Measurements from ENCODE around the gene PRKG1. TPM values are rescaled to one million over a fixed set of nuclear protein-coding genes. Genes with fewer than 3 reads are reported as not detected.

Gene PRKG1
- total and polyA plus RNA-seq, 2 of the 8 experiments (the other 6 are each of a cell fraction or from before 2014, with no cell fraction given): 4.2 to 15.2 TPM

GRCh38 chr10:52297747-52298146 is 1223.5 kb downstream of the PRKG1 start:
- no peak overlapping the region for H4K5ac ChIP-seq (ENCODE audit: insufficient read length, low read depth, low read length)
- H3K23ac ChIP-seq (ENCODE audit: insufficient read length): no peak overlapping the region
- DNase-seq (ENCODE audit: low read depth in 1 of 2, low spot score in 2 of 2): no peak
- no peak overlapping the region for H2AFZ ChIP-seq (ENCODE audit: low read length)
- no peak overlapping the region for H4K91ac ChIP-seq (replicated peaks; ENCODE audit: insufficient read length, low read length)
- no peak overlapping the region for H3K4ac ChIP-seq (replicated peaks; ENCODE audit: insufficient read length, low read depth, low read length)
- no peaks in the 10 kb centered on the region for H3K79me1 ChIP-seq (ENCODE audit: low read depth, low read length)
- no peak overlapping the region for H3K18ac ChIP-seq (ENCODE audit: extremely low read depth, low read length)
- H3K4me2 ChIP-seq (ENCODE audit: insufficient read depth in 1 of 2, low read depth in 2 of 2, low read length in 2 of 2): no peak overlapping the region
- CTCF ChIA-PET (ENCODE audit: partially characterized antibody): interaction anchor here (0.9 kb wide), 1 partner anchor 11 kb away, joined by 5 read pairs; no protein-coding TSS in a partner anchor
- H3K27me3 ChIP-seq (replicated peaks in 1 of 4; ENCODE audit: control insufficient read depth in 3 of 4, extremely low read depth in 1 of 4, insufficient read depth in 3 of 4, low read length in 3 of 4): no peaks in the 10 kb centered on the region
- FAIRE-seq: peak; percentile 24
- H3K4me3 ChIP-seq (ENCODE audit: extremely low read depth in 1 of 4, insufficient read depth in 2 of 4, low read depth in 3 of 4, low read length in 4 of 4): no peak overlapping the region
- H4K8ac ChIP-seq (ENCODE audit: extremely low read depth, insufficient read depth, low read length): no peak overlapping the region
- no peak overlapping the region for H2BK5ac ChIP-seq (ENCODE audit: low read depth, low read length)
- no peak overlapping the region for H3K27ac ChIP-seq (ENCODE audit: low read depth, low read length)
- no peak overlapping the region for H3K9ac ChIP-seq (replicated peaks in 1 of 4; ENCODE audit: extremely low read depth in 1 of 4, low read depth in 3 of 4, low read length in 3 of 4)
- no peaks in the 10 kb centered on the region for H3K9me3 ChIP-seq (ENCODE audit: insufficient read depth in 2 of 2, low read depth in 1 of 2, low read length in 1 of 2)
- no peak overlapping the region for H2BK15ac ChIP-seq (ENCODE audit: low read length)
- no peak overlapping the region for H2AK5ac ChIP-seq (ENCODE audit: low read depth, low read length)
- H3K79me2 ChIP-seq (ENCODE audit: control insufficient read depth in 1 of 2, insufficient read depth in 2 of 2, low read length in 2 of 2): no peaks in the 10 kb centered on the region
- H4K20me1 ChIP-seq (replicated peaks in 1 of 2; ENCODE audit: control insufficient read depth in 1 of 2, insufficient read depth in 2 of 2, low read length in 2 of 2): no peaks in the 10 kb centered on the region
- H3K36me3 ChIP-seq (ENCODE audit: control insufficient read depth in 2 of 4, insufficient read depth in 4 of 4, low read length in 3 of 4): no peaks in the 10 kb centered on the region
- no peaks in the 10 kb centered on the region for H3K23me2 ChIP-seq (ENCODE audit: low read depth, low read length)
- WGBS, 2 experiments (ENCODE audit: extremely low coverage in 1 of 2, insufficient coverage in 1 of 2, insufficient read length in 1 of 2, insufficient replicate concordance in 2 of 2, low coverage in 1 of 2, low lambda C conversion rate in 2 of 2, missing lambda C conversion rate in 1 of 2): 69% methylated on average over 4 of the region's 4 CpGs; no CpG with 5 or more reads in 1 of the 2 experiments
- H3K4me1 ChIP-seq (replicated peaks in 1 of 4; ENCODE audit: control insufficient read depth in 3 of 4, insufficient read depth in 4 of 4, low read length in 3 of 4): no peaks in the 10 kb centered on the region
- POLR2A ChIA-PET (ENCODE audit: partially characterized antibody): interaction anchor here (0.6 kb wide), 1 partner anchor 155 kb away, joined by 3 read pairs; no protein-coding TSS in a partner anchor
- no peak overlapping the region for H2BK120ac ChIP-seq (replicated peaks; ENCODE audit: low read depth, low read length)
- H3K14ac ChIP-seq (ENCODE audit: insufficient read length): no peak overlapping the region
- no peak overlapping the region for H3K56ac ChIP-seq (replicated peaks; ENCODE audit: insufficient read length, low read depth, low read length)
- no peak overlapping the region for H2BK12ac ChIP-seq (ENCODE audit: low read depth, low read length)
- no peak overlapping the region for H2BK20ac ChIP-seq (ENCODE audit: low read length)
- TF ChIP-seq JUN (IDR thresholded peaks at IDR 0.05; ENCODE audit: low read depth, low read length) (no peak), SP1 (IDR thresholded peaks at IDR 0.05; ENCODE audit: low read depth, low read length) (no peak), CTBP2 (IDR thresholded peaks at IDR 0.05; ENCODE audit: borderline replicate concordance, insufficient read depth, insufficient read length, low read length) (no peak)

Data from H1 (cell line).